Activated CD8-positive, alpha-beta T cell treated with anti-CD3 and anti-CD28 coated beads for 36 hours (primary cell): ENCODE data around the gene KCNK4. TPM values are rescaled to one million over a fixed set of nuclear protein-coding genes. Genes with fewer than 3 reads are reported as not detected.
A peak's percentile ranks its signal among the peaks of the same experiment; 100 is the strongest.

Source experiments
- ATAC-seq: fragments of 200-7000 bp; cut with Tn5 transposase; one replicate; pipeline ENCODE4 v1.10.0; 2021; ENCODE audit warnings: mild to moderate bottlenecking, moderate library complexity
- CTCF ChIA-PET: fragments of 350-600 bp; sonication (Branson Sonifier 250); formaldehyde crosslinking; loops from one replicate; lab custom pipeline; 2021; ENCODE audit warnings: antibody characterized with exemption; lab: Charles Lee
- POLR2A ChIA-PET: fragments of 350-600 bp; sonication (Branson Sonifier 250); formaldehyde crosslinking; loops from one replicate; lab custom pipeline; 2021; ENCODE audit warnings: antibody characterized with exemption; lab: Charles Lee
- DNase-seq: peaks from one replicate; pipeline ENCODE4 v3.0.0-alpha.2; 2020
- H3K27ac Mint-ChIP-seq: one replicate; pipeline ENCODE4 v1.8.0; 2021; ENCODE audit warnings: mild to moderate bottlenecking, mixed read lengths
- H3K27me3 Mint-ChIP-seq: one replicate; pipeline ENCODE4 v1.8.0; 2021; ENCODE audit warnings: mixed read lengths
- H3K36me3 Mint-ChIP-seq: one replicate; pipeline ENCODE4 v1.8.0; 2021; ENCODE audit warnings: low read depth, mixed read lengths
- H3K4me1 Mint-ChIP-seq: one replicate; pipeline ENCODE4 v1.8.0; 2021; ENCODE audit warnings: low read depth, mixed read lengths
- H3K4me3 Mint-ChIP-seq: one replicate; pipeline ENCODE4 v1.8.0; 2021; ENCODE audit warnings: mild to moderate bottlenecking, moderate library complexity, mixed read lengths
- H3K9me3 Mint-ChIP-seq: one replicate; pipeline ENCODE4 v1.8.0; 2021; ENCODE audit warnings: mixed read lengths
- intact Hi-C: fragments of 100-400 bp; cut with micrococcal nuclease; formaldehyde crosslinking; loops from one replicate; pipeline ENCODE4 v1.10.0; 2022
- total RNA-seq, 2 experiments: library from RNA; stranded (reverse); gene quantifications; one replicate each; pipeline ENCODE4 v1.2.3, GENCODE V29; 2021
- TF ChIP-seq, protein P1 (sequence below): fragments of 200-600 bp; IDR thresholded peaks from one replicate; pipeline ENCODE4 v1.8.0; 2022; ENCODE audit warnings: antibody characterized with exemption, mild to moderate bottlenecking

Gene KCNK4
- total RNA-seq, 2 experiments from 2014 or later: 0.23 TPM; not detected in 1

DNA sequence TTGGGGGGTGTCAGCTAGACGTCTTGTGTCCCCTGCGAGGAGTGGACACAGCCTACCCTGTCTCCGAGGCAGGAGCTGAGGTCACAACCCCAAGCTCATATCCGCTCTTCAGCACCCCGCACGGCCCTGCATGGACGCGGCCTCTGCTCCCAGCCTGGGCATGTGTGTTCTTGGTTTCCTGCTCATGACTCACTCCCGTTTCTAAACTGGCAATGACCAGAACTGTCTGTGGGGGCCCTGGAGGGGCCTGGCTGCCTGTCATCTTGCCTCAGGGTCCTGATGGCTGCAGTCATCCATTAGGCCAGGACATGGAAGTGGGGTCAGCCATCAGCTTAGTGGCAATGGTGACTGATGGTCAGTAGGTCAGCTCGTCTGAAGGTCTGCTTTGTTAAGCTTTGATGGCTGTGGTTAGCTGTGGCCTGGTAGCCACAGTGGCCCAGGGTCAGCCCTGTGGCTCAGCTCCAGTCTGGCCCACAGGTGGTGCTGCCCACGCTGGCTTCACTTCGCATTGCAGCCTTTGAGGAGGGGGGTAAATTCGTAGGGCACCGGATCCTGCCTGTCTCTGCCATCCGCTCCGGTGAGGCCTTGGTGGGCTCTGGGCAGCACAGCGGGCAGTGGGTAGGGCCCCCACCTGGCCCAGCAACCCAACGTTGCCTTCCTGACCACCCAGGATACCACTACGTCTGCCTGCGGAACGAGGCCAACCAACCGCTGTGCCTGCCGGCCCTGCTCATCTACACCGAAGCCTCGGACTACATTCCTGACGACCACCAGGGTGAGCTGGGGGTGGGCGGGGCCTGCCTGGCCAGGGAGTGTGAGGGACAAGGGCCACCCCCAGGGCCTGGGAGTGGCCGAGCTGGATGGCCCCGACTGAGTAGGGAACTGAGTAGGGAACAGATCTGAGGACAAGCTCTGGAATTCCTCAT, 27.8 kb upstream of the KCNK4 start:
- CTCF ChIA-PET: interaction anchor here (1.0 to 1.4 kb wide), 3 partner anchors 11 to 40 kb away, joined by 3 to 4 read pairs (median 4); no protein-coding TSS in a partner anchor
- H3K4me3 Mint-ChIP-seq: no peak overlapping the region
- no peak overlapping the region for H3K27ac Mint-ChIP-seq
- peaks cover 14% of the 10 kb centered on the region for H3K36me3 Mint-ChIP-seq
- POLR2A ChIA-PET: interaction anchor here (1.0 to 1.4 kb wide), 3 partner anchors 14 to 56 kb away, joined by 4 to 5 read pairs (median 4); no protein-coding TSS in a partner anchor
- DNase-seq (no peak), ATAC-seq (no peak)
- intact Hi-C loops: no loop called here
- no peaks in the 10 kb centered on the region for H3K9me3 Mint-ChIP-seq
- peaks cover 20% of the 10 kb centered on the region for H3K4me1 Mint-ChIP-seq
- H3K27me3 Mint-ChIP-seq: no peaks in the 10 kb centered on the region
- TF ChIP-seq, protein P1, sequence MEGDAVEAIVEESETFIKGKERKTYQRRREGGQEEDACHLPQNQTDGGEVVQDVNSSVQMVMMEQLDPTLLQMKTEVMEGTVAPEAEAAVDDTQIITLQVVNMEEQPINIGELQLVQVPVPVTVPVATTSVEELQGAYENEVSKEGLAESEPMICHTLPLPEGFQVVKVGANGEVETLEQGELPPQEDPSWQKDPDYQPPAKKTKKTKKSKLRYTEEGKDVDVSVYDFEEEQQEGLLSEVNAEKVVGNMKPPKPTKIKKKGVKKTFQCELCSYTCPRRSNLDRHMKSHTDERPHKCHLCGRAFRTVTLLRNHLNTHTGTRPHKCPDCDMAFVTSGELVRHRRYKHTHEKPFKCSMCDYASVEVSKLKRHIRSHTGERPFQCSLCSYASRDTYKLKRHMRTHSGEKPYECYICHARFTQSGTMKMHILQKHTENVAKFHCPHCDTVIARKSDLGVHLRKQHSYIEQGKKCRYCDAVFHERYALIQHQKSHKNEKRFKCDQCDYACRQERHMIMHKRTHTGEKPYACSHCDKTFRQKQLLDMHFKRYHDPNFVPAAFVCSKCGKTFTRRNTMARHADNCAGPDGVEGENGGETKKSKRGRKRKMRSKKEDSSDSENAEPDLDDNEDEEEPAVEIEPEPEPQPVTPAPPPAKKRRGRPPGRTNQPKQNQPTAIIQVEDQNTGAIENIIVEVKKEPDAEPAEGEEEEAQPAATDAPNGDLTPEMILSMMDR: no peak

DNA sequence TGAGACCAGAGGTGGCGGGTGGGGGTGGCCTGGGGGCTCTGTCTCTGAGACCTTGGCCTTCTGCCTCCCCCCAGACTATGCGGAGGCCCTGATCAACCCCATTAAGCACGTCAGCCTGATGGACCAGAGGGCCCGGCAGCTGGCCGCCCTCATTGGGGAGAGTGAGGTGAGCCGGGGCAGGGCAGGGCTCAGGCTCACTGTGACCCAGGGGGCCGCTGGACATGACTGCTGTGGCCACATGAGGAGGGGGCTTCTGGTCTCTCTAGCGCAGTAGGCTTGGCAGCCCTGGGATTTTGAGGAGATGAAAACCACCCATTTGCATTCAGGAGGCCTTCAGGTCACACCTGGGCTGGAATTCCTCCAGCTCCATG, 27.2 kb upstream of the KCNK4 start:
- intact Hi-C loops: no loop called here
- DNase-seq: no peak
- Mint-ChIP-seq H3K4me1 (peaks cover 25% of the 10 kb centered on the region), H3K9me3 (no peaks in the 10 kb centered on the region), H3K27ac (no peak overlapping the region), H3K27me3 (no peaks in the 10 kb centered on the region), H3K4me3 (no peak overlapping the region), H3K36me3 (peaks cover 17% of the 10 kb centered on the region)
- ATAC-seq: no peak
- CTCF ChIA-PET: interaction anchor here (1.1 to 1.6 kb wide), 3 partner anchors 13 to 40 kb away, joined by 4 to 10 read pairs (median 8); partner anchors contain the start of gene CATSPERZ
- POLR2A ChIA-PET: interaction anchor here (1.0 to 1.4 kb wide), 3 partner anchors 14 to 57 kb away, joined by 4 to 5 read pairs (median 4); no protein-coding TSS in a partner anchor
- TF ChIP-seq, protein P1: no peak

DNA sequence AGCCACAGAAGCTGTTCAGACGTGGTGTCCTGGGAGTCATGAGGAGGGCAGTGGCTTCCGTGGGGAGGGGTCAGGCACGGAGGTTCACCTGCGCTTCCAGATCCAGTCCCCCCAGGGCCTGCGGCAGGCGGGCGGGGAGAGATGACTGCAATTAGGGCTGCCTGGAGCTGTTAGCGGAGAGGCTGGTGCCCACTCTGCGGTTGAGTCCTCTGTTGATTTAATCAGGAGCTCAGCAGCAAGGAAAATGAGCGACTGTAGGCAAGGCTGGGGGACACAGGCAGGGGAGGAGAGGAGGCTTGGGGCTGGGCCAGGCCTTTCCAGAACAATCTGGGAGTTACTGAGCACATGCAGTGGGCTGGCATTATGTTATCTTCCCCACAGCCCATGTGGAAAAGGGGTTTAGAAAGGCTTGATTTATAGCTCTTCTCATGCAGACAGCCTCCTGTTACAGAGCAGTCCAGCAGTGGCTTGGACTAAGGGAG, 26.7 kb upstream of the KCNK4 start:
- H3K27ac Mint-ChIP-seq: no peak overlapping the region
- H3K9me3 Mint-ChIP-seq: no peaks in the 10 kb centered on the region
- TF ChIP-seq, protein P1: no peak
- intact Hi-C loops: no loop called here
- POLR2A ChIA-PET: interaction anchor here (1.0 to 1.5 kb wide), 4 partner anchors 13 to 57 kb away, joined by 3 to 4 read pairs (median 4); partner anchors contain the start of gene PLCB3
- DNase-seq (no peak), ATAC-seq (no peak)
- no peaks in the 10 kb centered on the region for H3K27me3 Mint-ChIP-seq
- CTCF ChIA-PET: interaction anchor here (1.1 to 1.6 kb wide), 3 partner anchors 14 to 39 kb away, joined by 4 to 10 read pairs (median 8); partner anchors contain the start of gene CATSPERZ
- no peak overlapping the region for H3K4me3 Mint-ChIP-seq
- H3K36me3 Mint-ChIP-seq: peaks cover 17% of the 10 kb centered on the region
- peaks cover 26% of the 10 kb centered on the region for H3K4me1 Mint-ChIP-seq

DNA sequence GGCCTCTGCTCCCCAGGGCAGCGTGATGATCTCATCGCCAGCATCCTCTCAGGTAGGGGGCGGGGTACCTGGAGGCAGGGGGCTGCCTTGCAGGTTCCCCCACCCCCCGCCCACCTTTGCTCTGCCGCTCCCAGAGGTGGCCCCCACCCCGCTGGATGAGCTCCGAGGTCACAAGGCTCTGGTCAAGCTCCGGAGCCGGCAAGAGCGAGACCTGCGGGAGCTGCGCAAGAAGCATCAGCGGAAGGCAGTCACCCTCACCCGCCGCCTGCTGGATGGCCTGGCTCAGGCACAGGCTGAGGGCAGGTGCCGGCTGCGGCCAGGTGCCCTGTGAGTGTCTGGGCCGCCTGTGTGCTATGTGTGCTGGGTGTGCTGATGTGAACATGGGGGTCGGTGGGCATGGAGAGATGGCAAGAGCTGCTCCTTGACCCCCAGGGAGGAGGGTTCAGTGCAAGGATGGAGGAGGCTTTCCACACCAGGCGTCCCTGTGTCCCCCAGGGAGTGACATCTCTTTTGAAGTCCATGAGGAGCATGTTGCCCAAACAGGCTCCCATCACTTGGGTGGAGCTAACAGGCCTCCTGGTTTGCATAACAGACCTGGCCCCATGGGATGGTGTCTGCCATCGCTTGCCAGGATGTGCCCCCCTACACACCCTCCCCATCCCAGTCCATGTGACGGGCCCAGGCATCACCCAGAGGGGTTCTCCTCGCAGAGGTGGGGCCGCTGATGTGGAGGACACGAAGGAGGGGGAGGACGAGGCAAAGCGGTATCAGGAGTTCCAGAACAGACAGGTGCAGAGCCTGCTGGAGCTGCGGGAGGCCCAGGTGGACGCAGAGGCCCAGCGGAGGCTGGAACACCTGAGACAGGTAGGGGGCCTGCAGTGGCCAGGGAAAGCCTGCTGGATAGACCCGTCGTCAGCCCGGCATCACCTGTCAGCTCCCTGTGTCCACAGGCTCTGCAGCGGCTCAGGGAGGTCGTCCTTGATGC, 25.6 kb upstream of the KCNK4 start:
- Mint-ChIP-seq H3K9me3 (no peaks in the 10 kb centered on the region), H3K4me1 (peaks cover 15% of the 10 kb centered on the region), H3K4me3 (no peak overlapping the region), H3K27ac (peak overlapping the region; percentile 20), H3K36me3 (peaks cover 10% of the 10 kb centered on the region), H3K27me3 (no peaks in the 10 kb centered on the region)
- ChIA-PET CTCF (interaction anchor here (1.1 to 5.3 kb wide), 3 partner anchors 15 to 61 kb away, joined by 8 to 22 read pairs (median 10); partner anchors contain the start of gene CATSPERZ), POLR2A (interaction anchor here (1.0 to 1.5 kb wide), 2 partner anchors 15 to 51 kb away, joined by 3 to 4 read pairs; partner anchors contain the start of gene PLCB3)
- no peak for DNase-seq
- intact Hi-C loops: no loop called here
- ATAC-seq: no peak
- TF ChIP-seq, protein P1: no peak
